HG03097 (cell line): ENCODE measurements around the gene POLR1A.

Source experiments
- ATAC-seq: cut with Tn5 transposase; IDR thresholded peaks from one replicate; pipeline ENCODE4 v1.9.1; 2021; ENCODE audit not compliant: unreplicated experiment, low FRiP score

Gene POLR1A

GRCh38 chr2:86038291-86039081 is 67.2 kb downstream of the POLR1A start:
- ATAC-seq, result peak; percentile 36

GRCh38 chr2:86037795-86038192 is 67.9 kb downstream of the POLR1A start:
- ATAC-seq, result no peak

- no peak for ATAC-seq
Observed at GRCh38 chr2:86037141-86037794, 68.4 kb downstream of the POLR1A start.

- ATAC-seq, result no peak
Observed at GRCh38 chr2:86036669-86037138, 69.0 kb downstream of the POLR1A start.

GRCh38 chr2:86035883-86036668 is 69.6 kb downstream of the POLR1A start:
- peak; percentile 49 for ATAC-seq

GRCh38 chr2:86035376-86035882 is 70.3 kb downstream of the POLR1A start:
- ATAC-seq, result no peak

- no peak for ATAC-seq
Observed at GRCh38 chr2:86033751-86034692, 71.7 kb downstream of the POLR1A start.

GRCh38 chr2:86032861-86033595 is 72.7 kb downstream of the POLR1A start:
- no peak for ATAC-seq

GRCh38 chr2:86031606-86032005 is 74.1 kb downstream of the POLR1A start:
- no peak for ATAC-seq

- ATAC-seq, result no peak
Observed at GRCh38 chr2:86031151-86031550, 74.5 kb downstream of the POLR1A start.

- ATAC-seq, result no peak
Observed at GRCh38 chr2:86029873-86030272, 75.8 kb downstream of the POLR1A start.

- no peak for ATAC-seq
Observed at GRCh38 chr2:86028766-86029381, 76.8 kb downstream of the POLR1A start.

GRCh38 chr2:86027922-86028765 is 77.5 kb downstream of the POLR1A start:
- ATAC-seq, result no peak

GRCh38 chr2:86027196-86027921 is 78.3 kb downstream of the POLR1A start:
- ATAC-seq, result no peak

GRCh38 chr2:86026744-86027065 is 79.0 kb downstream of the POLR1A start:
- ATAC-seq, result no peak

- ATAC-seq, result no peak
Observed at GRCh38 chr2:86025976-86026743, 79.5 kb downstream of the POLR1A start.
